ENCODE measurements around the gene RANBP3. TPM values are rescaled to one million over a fixed set of nuclear protein-coding genes. Genes with fewer than 3 reads are reported as not detected.

The RANBP3 gene
- total RNA-seq, 2 experiments from 2014 or later: 82.2 to 93.6 TPM

- CTCF ChIA-PET: interaction anchor here (0.6 to 4.9 kb wide), 10 partner anchors 12 to 375 kb away, joined by 3 to 61 read pairs (median 5); partner anchors contain the start of gene NRTN
- DNase-seq: peak; percentile 97
- Mint-ChIP-seq H3K4me3 (peak within 1 kb of the TSS; percentile 89), H3K4me1 (ENCODE audit: low read depth) (peaks cover 26% of the 10 kb centered on the region), H3K36me3 (ENCODE audit: low read depth) (peaks cover 19% of the 10 kb centered on the region), H3K27me3 (ENCODE audit: low read depth) (no peaks in the 10 kb centered on the region), H3K27ac (peak within 1 kb of the TSS; percentile 100), H3K9me3 (ENCODE audit: insufficient read depth) (no peaks in the 10 kb centered on the region)
- ATAC-seq: peak; percentile 57
- POLR2A ChIA-PET: interaction anchor here (0.6 to 3.5 kb wide), 14 partner anchors 12 to 281 kb away, joined by 3 to 53 read pairs (median 4); partner anchors contain the start of genes CATSPERD, DUS3L, LONP1 and SAFB
Observed at GRCh38 chr19:5903624-5904351, 74.2 kb downstream of the RANBP3 start, which contains the start of gene NDUFA11. Gene NDUFA11 (minus strand): TSS chr19:5903790. CDS start chr19:5903708, 82 bp downstream.

DNA sequence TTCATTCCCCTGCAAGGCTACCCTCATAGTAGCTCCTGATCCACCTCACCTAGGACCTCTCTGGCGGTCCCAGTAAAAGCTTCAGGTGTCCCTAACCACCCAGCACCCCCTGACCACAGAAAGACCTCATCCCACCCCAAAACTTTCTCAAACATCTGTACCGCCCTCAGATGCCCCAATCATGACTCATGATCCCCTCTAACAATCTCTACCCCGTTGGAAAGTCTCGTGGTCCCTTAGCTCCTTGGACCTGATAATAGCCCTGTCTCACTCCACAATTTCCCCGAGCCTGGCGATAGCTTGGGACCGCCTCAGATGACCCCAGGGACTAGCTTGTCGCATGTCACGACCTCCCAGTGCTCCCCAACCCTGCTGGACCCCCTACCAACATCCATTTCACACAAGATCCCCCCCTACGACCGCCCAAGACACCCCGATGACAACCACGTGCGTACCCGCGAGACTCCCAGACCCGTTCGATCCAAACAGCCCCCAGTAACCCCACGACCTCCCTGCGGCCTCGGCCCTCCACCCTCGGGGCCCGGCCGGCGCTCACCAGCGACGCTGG lies 74.8 kb downstream of the RANBP3 start:
- Mint-ChIP-seq H3K9me3 (ENCODE audit: insufficient read depth) (no peaks in the 10 kb centered on the region), H3K4me1 (ENCODE audit: low read depth) (peaks cover 26% of the 10 kb centered on the region), H3K27ac (peak overlapping the region; percentile 100), H3K4me3 (peak overlapping the region; percentile 89), H3K36me3 (ENCODE audit: low read depth) (peaks cover 19% of the 10 kb centered on the region), H3K27me3 (ENCODE audit: low read depth) (no peaks in the 10 kb centered on the region)
- CTCF ChIA-PET: interaction anchor here (1.4 to 4.9 kb wide), 5 partner anchors 12 to 119 kb away, joined by 3 to 61 read pairs (median 6); partner anchors contain the start of gene NRTN
- peak; percentile 32 for DNase-seq
- ATAC-seq: no peak
- POLR2A ChIA-PET: interaction anchor here (0.6 to 3.5 kb wide), 10 partner anchors 11 to 184 kb away, joined by 3 to 53 read pairs (median 4); partner anchors contain the start of genes CATSPERD and LONP1

- H3K27ac Mint-ChIP-seq: peak overlapping the region; percentile 77
- POLR2A ChIA-PET: interaction anchor here (2.0 kb wide), 1 partner anchor 73 kb away, joined by 8 read pairs; no protein-coding TSS in a partner anchor
- no peak overlapping the region for H3K4me3 Mint-ChIP-seq
Observed at GRCh38 chr19:5900976-5901375, 77.0 kb downstream of the RANBP3 start.

DNA sequence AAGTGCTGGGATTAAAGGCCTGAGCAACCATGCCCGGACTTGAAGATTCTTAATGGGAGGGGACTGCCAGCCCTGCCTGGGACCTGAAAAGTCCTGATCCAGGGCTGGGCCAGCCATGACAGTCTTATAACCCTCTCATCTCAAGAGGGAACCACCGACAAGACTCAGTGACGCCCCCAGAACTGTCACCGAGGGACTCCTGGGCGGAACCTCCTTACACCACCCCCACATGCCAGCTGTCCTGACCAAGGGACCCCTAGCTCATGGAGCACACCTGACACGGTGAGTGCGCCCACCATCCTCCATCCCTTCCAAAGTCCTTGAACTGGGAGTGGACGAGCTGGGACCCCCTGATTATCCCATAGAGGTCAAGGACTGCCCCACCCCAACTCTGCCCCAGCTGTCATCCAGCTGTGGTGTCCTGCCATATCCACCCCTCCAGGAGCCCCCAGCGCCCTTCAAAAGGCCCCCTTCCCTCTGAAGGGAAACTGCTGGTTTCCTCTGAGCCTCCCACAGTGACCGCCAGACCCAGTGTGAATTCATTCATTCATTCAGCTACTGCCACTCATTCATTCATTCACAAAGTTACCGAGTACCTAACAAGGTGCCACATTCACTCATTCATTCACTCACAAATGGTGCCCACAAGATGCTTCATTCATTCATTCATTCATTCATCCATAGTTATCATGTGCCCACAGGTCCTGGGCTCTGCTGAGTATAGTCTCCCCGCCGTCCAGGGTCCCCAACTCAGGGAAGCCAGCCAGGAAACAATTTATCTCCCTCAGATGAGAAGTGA lies 78.0 kb downstream of the RANBP3 start:
- Mint-ChIP-seq H3K27ac (no peak overlapping the region), H3K4me1 (ENCODE audit: low read depth) (peaks cover 21% of the 10 kb centered on the region), H3K27me3 (ENCODE audit: low read depth) (no peaks in the 10 kb centered on the region), H3K36me3 (ENCODE audit: low read depth) (peaks cover 18% of the 10 kb centered on the region), H3K4me3 (no peak overlapping the region), H3K9me3 (ENCODE audit: insufficient read depth) (no peaks in the 10 kb centered on the region)
- ATAC-seq (no peak), DNase-seq (no peak)
- CTCF ChIA-PET: interaction anchor here (1.0 to 4.9 kb wide), 2 partner anchors 96 kb away, joined by 3 to 61 read pairs; partner anchors contain the start of gene NRTN
- POLR2A ChIA-PET: interaction anchor here (2.0 kb wide), 1 partner anchor 72 kb away, joined by 8 read pairs; no protein-coding TSS in a partner anchor

More at GRCh38 chr19:5900976-5901375, 77.0 kb downstream of the RANBP3 start:
- Mint-ChIP-seq H3K27me3 (ENCODE audit: low read depth) (no peaks in the 10 kb centered on the region), H3K4me1 (ENCODE audit: low read depth) (peaks cover 21% of the 10 kb centered on the region), H3K36me3 (ENCODE audit: low read depth) (peaks cover 16% of the 10 kb centered on the region), H3K9me3 (ENCODE audit: insufficient read depth) (no peaks in the 10 kb centered on the region)
- no peak for DNase-seq
- ATAC-seq: no peak
- CTCF ChIA-PET: interaction anchor here (4.9 kb wide), 1 partner anchor 97 kb away, joined by 61 read pairs; the partner anchor contains the start of gene NRTN

DNA sequence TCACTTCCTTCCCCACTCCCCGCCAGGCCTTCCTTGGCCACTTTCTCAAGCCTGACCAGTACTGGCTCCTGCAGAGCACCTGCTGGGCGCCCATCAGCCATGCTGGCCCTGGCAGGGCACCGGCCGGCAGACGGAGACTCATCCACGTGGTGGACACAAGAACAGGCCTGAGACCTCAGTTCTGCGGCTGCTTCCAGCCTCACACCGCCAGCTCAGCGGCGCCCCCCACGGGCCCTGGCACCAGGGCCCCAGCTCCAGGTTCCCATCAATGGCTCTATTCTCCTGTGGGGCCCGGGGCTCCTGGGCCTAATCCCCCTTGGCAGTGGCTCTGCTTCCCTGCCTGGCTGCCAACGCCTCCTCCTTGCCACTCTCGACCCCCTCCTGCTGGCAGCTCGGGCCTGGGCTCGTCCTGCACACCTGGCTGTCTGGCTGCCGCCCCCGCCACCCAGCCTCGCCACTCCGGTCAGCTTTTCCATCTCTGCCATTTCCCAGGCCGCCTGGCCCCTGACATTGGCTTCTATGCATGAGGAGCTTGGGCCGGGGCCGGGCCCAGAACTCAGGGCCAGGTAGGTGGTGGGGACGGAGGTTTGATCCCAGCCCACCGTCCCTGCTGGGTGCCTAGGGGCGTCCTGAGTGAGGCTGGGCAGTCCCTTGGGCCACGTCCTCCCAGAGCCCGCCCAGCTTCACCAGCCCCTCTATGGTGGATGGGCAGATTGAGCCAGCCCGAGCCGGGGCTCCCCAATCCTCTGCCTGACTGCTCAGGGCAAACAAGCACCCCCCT lies 80.6 kb downstream of the RANBP3 start:
- ChIA-PET CTCF (interaction anchor here (2.3 kb wide), 1 partner anchor 93 kb away, joined by 9 read pairs; no protein-coding TSS in a partner anchor), POLR2A (interaction anchor here (1.2 kb wide), 1 partner anchor 93 kb away, joined by 4 read pairs; no protein-coding TSS in a partner anchor)
- ATAC-seq (no peak), DNase-seq (no peak)
- Mint-ChIP-seq H3K4me3 (no peak overlapping the region), H3K36me3 (ENCODE audit: low read depth) (peaks cover 13% of the 10 kb centered on the region), H3K27ac (no peak overlapping the region), H3K4me1 (ENCODE audit: low read depth) (peaks cover 15% of the 10 kb centered on the region), H3K9me3 (ENCODE audit: insufficient read depth) (no peaks in the 10 kb centered on the region), H3K27me3 (ENCODE audit: low read depth) (no peaks in the 10 kb centered on the region)

GRCh38 chr19:5896365-5897076 lies 81.4 kb downstream of the RANBP3 start:
- no peak overlapping the region for H3K27ac Mint-ChIP-seq
- ChIA-PET POLR2A (interaction anchor here (1.2 kb wide), 1 partner anchor 93 kb away, joined by 4 read pairs; no protein-coding TSS in a partner anchor), CTCF (interaction anchor here (2.3 kb wide), 1 partner anchor 92 kb away, joined by 9 read pairs; no protein-coding TSS in a partner anchor)
- H3K4me3 Mint-ChIP-seq: no peak overlapping the region
- H3K9me3 Mint-ChIP-seq (ENCODE audit: insufficient read depth): no peaks in the 10 kb centered on the region
- ATAC-seq (no peak), DNase-seq (no peak)
- peaks cover 13% of the 10 kb centered on the region for H3K36me3 Mint-ChIP-seq (ENCODE audit: low read depth)
- H3K27me3 Mint-ChIP-seq (ENCODE audit: low read depth): no peaks in the 10 kb centered on the region
- peaks cover 12% of the 10 kb centered on the region for H3K4me1 Mint-ChIP-seq (ENCODE audit: low read depth)

DNA sequence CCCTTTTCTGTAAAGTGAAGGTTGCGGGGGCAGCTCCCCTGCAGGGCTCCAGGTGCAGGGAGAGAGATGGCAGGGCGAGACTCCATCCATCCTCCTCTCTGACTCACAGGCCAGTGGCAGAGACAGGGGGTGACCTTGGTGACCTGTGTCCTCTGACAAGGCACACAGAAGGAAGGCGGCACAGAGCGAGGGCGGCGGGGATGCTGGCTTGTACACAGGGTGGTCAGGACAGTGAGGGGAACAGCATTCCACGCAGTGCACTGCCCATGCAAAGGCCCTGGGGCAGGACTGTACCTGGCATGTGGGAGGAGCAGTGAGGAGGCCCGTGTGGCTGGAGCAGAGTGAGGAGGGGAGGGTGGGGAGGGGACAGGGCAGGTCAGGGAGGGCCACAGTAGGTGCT lies 82.0 kb downstream of the RANBP3 start:
- ATAC-seq: no peak
- no peak for DNase-seq
- Mint-ChIP-seq H3K27ac (no peak overlapping the region), H3K36me3 (ENCODE audit: low read depth) (peaks cover 7% of the 10 kb centered on the region), H3K4me3 (no peak overlapping the region), H3K4me1 (ENCODE audit: low read depth) (peaks cover 7% of the 10 kb centered on the region), H3K9me3 (ENCODE audit: insufficient read depth) (no peaks in the 10 kb centered on the region), H3K27me3 (ENCODE audit: low read depth) (no peaks in the 10 kb centered on the region)
- ChIA-PET POLR2A (no interaction called here), CTCF (no interaction called here)

- Mint-ChIP-seq H3K27me3 (ENCODE audit: low read depth) (no peaks in the 10 kb centered on the region), H3K36me3 (ENCODE audit: low read depth) (peaks cover 7% of the 10 kb centered on the region), H3K4me3 (no peak overlapping the region), H3K9me3 (ENCODE audit: insufficient read depth) (no peaks in the 10 kb centered on the region), H3K27ac (no peak overlapping the region), H3K4me1 (ENCODE audit: low read depth) (peaks cover 7% of the 10 kb centered on the region)
- no peak for DNase-seq
- ChIA-PET POLR2A (no interaction called here), CTCF (no interaction called here)
- no peak for ATAC-seq
Observed at GRCh38 chr19:5895409-5895808, 82.5 kb downstream of the RANBP3 start.

GRCh38 chr19:5894704-5895349 lies 83.1 kb downstream of the RANBP3 start:
- H3K27me3 Mint-ChIP-seq (ENCODE audit: low read depth): no peaks in the 10 kb centered on the region
- H3K9me3 Mint-ChIP-seq (ENCODE audit: insufficient read depth): no peaks in the 10 kb centered on the region
- H3K4me1 Mint-ChIP-seq (ENCODE audit: low read depth): peaks cover 1% of the 10 kb centered on the region
- POLR2A ChIA-PET: no interaction called here
- CTCF ChIA-PET: no interaction called here
- DNase-seq (no peak), ATAC-seq (no peak)
- peaks cover 3% of the 10 kb centered on the region for H3K36me3 Mint-ChIP-seq (ENCODE audit: low read depth)
- no peak overlapping the region for H3K4me3 Mint-ChIP-seq
- H3K27ac Mint-ChIP-seq: no peak overlapping the region
